ENCODE measurements around the gene SHLD2.
"Not testable (repeated sequence)": the region's sequence is repeated elsewhere in the genome, so short reads cannot be mapped to it uniquely, and the experiment has no call there.

SHLD2 gene, protein sequence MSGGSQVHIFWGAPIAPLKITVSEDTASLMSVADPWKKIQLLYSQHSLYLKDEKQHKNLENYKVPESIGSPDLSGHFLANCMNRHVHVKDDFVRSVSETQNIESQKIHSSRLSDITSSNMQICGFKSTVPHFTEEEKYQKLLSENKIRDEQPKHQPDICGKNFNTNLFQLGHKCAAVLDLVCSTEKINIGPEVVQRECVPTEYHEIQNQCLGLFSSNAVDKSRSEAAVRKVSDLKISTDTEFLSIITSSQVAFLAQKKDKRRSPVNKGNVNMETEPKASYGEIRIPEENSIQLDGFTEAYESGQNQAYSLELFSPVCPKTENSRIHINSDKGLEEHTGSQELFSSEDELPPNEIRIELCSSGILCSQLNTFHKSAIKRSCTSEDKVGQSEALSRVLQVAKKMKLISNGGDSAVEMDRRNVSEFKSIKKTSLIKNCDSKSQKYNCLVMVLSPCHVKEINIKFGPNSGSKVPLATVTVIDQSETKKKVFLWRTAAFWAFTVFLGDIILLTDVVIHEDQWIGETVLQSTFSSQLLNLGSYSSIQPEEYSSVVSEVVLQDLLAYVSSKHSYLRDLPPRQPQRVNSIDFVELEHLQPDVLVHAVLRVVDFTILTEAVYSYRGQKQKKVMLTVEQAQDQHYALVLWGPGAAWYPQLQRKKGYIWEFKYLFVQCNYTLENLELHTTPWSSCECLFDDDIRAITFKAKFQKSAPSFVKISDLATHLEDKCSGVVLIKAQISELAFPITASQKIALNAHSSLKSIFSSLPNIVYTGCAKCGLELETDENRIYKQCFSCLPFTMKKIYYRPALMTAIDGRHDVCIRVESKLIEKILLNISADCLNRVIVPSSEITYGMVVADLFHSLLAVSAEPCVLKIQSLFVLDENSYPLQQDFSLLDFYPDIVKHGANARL

GRCh38 chr10:87094373-87095235 is at the start of gene SHLD2, which contains the start of gene GLUD1:
SHLD2 (plus strand) TSS chr10:87095206; CDS start chr10:87151355, 56,149 bp downstream.
GLUD1 (minus strand) TSS chr10:87094843; CDS start chr10:87094769, 74 bp downstream.
- DNase-seq = peak; percentile 76

DNA sequence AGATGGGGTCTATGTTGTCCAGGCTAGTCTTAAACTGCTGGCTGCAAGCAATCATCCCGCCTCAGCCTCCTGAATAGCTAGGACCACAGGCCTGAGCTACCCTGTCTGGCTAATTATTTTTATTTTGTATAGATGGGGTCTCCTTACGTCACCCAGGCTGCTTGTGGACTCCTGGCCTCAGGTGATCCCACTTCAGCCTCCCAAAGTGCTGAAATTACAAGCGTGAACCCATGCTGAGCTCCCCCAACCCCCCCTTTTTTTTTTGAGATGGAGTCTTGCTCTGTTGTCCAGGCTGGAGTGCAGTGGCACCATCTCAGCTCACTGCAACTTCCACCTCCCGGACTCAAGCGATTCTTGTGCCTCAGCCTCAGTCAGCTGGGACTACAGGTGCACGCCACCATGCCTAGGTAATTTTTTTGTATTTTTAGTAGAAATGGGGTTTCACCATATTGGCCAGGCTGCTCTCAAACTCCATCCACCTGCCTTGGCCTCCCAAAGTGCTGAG is 49.5 kb upstream of the SHLD2 start:
- DNase-seq = no peak

DNA sequence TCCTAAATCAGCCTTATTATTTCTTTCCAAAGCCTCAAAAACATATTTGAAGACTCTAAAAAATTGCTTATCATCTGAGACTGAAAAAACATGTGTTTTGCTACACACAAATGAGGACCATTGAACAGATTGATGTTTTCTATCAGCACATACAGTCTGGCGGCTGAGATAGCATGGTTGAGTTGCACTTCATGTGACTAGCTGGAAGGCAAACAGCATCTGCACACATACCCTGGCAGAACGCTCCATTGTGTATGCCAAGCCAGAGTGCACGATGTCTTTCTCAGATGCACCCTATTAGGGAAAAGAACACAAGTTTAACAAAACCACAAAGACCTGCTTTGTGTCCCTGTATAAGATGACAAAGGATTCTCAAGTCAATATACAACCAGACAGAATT is 41.9 kb upstream of the SHLD2 start:
- no peak for DNase-seq

GRCh38 chr10:87053577-87054181 is 41.3 kb upstream of the SHLD2 start:
- DNase-seq = no peak

GRCh38 chr10:87054373-87055295 is 40.4 kb upstream of the SHLD2 start:
- no peak for DNase-seq

DNA sequence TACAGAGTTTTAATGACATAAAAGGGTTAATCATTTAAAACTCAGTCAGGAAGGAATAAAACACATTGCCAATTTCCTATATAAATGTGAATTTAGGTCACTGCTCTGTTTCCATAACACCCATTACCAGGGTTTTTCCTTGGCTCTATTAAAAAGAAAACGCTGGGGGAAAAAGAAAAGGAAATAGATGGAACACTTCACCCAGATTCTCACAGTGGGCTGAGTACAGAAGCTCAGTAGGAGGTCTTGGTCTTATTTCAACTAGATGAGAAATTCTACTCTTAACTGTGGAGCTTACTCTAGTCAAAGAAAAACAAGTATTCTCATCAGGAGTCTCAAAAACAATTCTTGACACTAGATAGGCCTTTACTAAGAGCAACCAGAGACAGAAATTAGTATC is 36.8 kb upstream of the SHLD2 start:
- no peak for DNase-seq

GRCh38 chr10:87059401-87059800 is 35.6 kb upstream of the SHLD2 start:
- no peak for DNase-seq

- DNase-seq = no peak
Observed at GRCh38 chr10:87060280-87060928, 34.6 kb upstream of the SHLD2 start.

DNA sequence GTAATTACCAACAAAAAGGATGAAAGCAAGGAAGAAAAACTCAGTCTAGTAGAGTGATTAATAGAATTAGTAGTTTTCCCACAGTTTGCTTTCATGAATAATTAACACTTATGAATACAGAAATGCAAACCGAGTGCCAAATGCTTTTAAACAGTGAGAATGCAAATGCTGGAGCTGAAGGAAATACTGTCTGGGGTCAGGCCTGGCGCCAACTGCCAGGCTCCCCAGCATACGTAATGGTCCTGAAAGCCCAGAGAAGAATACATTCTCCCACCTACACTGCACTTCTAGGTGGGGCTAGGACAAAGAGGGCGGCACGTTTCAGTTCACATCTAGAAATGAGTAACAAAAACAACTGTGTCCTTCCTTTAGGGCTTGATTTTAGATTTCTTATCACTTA is 30.4 kb upstream of the SHLD2 start:
- DNase-seq = no peak

DNA sequence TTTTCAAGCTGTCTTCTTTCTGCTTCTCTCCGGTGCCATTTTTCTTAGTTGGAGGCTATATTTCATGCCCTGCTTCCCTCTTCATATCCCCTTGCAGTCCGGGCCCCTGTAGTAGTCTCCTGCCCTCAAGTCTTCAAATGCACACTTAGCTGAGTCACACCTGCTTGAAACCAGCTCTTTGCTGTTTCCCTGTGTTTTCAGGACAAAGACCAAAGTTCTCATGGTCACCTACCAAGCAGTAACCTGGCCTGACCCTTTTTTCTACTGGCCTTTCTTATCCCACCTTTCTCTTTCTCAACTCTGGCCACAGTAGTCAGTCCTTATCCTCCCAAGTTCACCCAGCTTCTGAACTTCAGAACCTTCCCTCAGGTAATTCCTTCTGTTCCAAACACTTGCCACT is 28.8 kb upstream of the SHLD2 start:
- no peak for DNase-seq

GRCh38 chr10:87066865-87067264 is 28.1 kb upstream of the SHLD2 start:
- DNase-seq = no peak

GRCh38 chr10:87068281-87068680 is 26.7 kb upstream of the SHLD2 start:
- DNase-seq = no peak

GRCh38 chr10:87072449-87072848 is 22.6 kb upstream of the SHLD2 start:
- no peak for DNase-seq

DNA sequence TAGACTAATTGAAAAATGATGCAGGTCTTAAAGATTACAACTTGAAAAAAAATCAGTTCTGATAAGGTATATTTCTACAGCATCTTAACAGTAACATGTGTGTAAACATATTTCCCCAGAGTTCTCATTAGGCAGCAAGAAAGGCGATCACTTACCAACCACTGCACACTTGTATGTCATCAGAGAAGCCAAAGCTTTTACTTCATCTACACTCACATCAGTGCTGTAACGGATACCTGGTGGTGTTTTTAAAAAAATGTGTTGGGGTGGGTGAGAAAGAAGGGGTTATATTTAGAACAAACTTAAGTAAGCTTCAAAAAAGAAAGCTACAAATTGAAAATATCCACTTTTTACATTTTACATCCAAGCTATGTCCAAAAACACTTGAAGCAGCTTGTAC is 18.6 kb upstream of the SHLD2 start:
- not testable (repeated sequence) for DNase-seq

DNA sequence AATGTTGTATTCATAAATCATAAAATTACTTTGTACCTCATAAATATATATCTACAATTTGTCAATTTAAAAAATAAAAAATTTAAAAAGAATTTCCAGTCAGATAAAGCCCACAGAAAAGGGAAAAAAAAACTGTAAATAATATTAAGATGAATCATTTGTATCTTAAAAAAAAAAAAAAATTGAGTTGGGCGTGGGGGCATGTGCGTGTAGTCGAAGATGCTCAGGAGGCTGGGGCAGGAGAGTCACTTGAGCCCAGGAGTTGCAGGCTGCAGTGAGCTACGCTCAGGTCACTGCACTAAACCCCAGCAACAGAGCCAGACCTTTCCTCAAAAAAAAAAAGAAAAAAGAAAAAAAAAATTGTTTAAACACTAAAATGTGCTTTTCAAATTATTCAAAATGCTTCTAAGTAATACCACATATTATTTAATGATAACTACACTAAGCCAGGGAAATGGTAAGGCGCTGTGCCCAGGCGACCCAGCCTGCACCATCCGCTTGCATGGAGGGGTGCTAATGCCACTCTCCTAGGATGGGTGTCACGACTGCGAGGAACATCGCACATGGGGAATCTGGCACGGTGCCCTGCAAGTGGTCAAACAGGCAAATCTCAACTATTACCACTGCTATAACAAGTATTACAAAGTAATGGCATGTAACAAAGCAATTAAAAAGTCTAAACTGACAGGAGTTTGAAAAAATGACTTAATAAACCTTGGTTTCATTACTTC is 15.7 kb upstream of the SHLD2 start:
- DNase-seq = no peak

DNA sequence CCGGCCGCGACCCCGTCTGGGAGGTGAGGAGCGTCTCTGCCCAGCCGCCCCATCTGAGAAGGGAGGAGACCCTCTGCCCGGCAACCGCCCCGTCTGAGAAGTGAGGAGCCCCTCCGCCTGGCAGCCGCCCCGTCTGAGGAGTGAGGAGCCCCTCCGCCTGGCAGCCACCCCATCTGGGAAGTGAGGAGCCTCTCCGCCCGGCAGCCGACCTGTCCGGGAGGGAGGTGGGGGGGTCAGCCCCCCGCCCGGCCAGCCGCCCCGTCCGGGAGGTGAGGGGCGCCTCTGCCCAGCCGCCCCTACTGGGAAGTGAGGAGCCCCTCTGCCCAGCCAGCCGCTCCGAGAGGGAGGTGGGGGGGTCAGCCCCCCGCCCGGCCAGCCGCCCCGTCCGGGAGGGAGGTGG is 14.4 kb upstream of the SHLD2 start:
- not testable (repeated sequence) for DNase-seq

DNA sequence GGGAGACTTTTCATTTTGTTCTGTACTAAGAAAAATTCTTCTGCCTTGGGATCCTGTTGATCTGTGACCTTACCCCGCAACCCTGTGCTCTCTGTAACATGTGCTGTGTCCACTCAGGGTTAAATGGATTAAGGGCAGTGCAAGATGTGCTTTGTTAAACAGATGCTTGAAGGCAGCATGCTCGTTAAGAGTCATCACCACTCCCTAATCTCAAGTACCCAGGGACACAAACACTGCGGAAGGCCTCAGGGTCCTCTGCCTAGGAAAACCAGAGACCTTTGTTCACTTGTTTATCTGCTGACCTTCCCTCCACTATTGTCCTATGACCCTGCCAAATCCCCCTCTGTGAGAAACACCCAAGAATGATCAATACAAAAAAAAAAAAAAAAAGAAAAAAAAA is 13.4 kb upstream of the SHLD2 start:
- DNase-seq = not testable (repeated sequence)

GRCh38 chr10:87082219-87082618 is 12.8 kb upstream of the SHLD2 start:
- DNase-seq = not testable (repeated sequence)

DNA sequence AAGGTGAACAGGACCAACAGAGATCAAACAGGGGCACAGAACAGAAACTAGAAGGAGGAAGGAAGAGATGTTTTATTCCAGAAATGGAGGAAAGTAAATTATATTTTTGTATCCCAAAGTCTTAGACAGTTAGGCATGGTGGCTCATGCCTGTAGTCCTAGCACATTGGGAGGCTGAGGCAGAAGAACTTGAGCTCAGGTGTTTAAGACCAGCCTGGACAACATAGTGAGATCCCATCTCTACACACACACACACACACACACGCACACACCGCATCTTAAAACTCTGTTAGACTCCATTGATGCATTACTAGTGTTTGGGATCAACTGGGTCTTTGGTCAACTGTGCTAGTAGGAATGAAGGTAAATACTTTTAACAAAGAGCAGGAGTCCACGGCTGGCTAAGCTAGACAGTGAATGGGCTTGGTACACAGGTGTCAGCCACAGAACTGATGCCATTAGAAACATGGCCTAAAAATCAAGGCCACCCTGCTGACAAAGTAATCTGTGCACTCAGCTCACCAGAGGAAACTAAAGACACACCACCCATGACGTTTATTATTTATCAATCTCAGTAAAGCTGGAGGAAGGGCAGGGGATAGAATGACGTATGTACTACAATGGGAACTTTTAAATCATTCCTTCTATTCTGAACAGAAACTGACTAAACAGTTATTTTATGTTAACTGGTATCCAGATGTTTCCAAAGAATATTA is 11.3 kb upstream of the SHLD2 start:
- not testable (repeated sequence) for DNase-seq
